GM13977 (cell line): ENCODE measurements around the gene SPCS1.

Experiments used
- DNase-seq: peaks from one replicate; pipeline ENCODE4 v3.0.0; 2012; ENCODE audit warnings: low spot score
- CTCF ChIP-seq: IDR thresholded peaks from 2 replicates; pipeline ENCODE4 v1.5.1; 2012; ENCODE audit warnings: mild to moderate bottlenecking, control low read depth; ENCODE audit not compliant: insufficient read depth; ENCODE audit errors: extremely low read depth, missing control alignments
- in situ Hi-C: fragments of 300-500 bp; cut with MboI; formaldehyde crosslinking; loops from one replicate; pipeline ENCODE4 v1.12.0; 2022; ENCODE audit warnings: low sequenced_read_pairs, low pct_unique_long_range_greater_than_20kb, mixed read lengths, inconsistent platforms; ENCODE audit not compliant: unreplicated experiment

The SPCS1 gene

DNA sequence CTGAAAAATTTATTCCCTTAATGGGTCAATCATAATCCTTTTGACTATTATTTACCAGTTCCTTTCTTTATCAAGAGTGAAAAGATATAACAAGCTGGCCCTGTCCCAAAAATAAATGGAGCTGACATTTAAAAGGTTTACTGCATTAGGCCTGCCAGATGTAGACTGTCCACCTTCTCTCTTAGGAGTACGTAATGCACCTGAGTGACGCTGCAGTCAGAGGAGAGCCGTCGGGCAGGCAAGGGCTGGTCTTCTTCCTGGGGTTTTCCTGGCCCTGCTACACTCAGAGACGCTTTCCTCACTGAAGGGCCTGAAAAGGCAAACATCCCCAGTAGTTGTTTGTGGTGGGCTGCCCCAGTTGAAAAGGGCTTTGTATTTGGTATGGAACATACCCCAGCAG, 37.2 kb downstream of the SPCS1 start:
- TF ChIP-seq CTCF, result no peak
- in situ Hi-C loops, result no loop called here

GRCh38 chr3:52743721-52744120, 37.8 kb downstream of the SPCS1 start:
- in situ Hi-C loops, result no loop called here
- no peak for DNase-seq
- TF ChIP-seq CTCF, result no peak

More for the DNA sequence above, 37.2 kb downstream of the SPCS1 start:
- no peak for DNase-seq

GRCh38 chr3:52752045-52752660, 46.2 kb downstream of the SPCS1 start:
- DNase-seq, result no peak
- in situ Hi-C loops, result no loop called here
- TF ChIP-seq CTCF, result no peak

GRCh38 chr3:52754373-52754772, 48.5 kb downstream of the SPCS1 start:
- in situ Hi-C loops, result no loop called here
- DNase-seq, result no peak
- no peak for TF ChIP-seq CTCF

GRCh38 chr3:52756141-52756540, 50.2 kb downstream of the SPCS1 start:
- in situ Hi-C loops, result no loop called here
- DNase-seq, result no peak
- no peak for TF ChIP-seq CTCF
